MCF 10A (cell line): ENCODE measurements around the gene SRA1. TPM values are rescaled to one million over a fixed set of nuclear protein-coding genes. Genes with fewer than 3 reads are reported as not detected.

Experiments used
- Bru-seq: library from RNA; stranded (reverse); fragments of 400-500 nt; gene quantifications from one replicate; lab custom pipeline; 2021; lab: Mats Ljungman, UMichigan
- BruChase-seq, 2 experiments: library from RNA; stranded (reverse); fragments of 400-500 nt; gene quantifications; one replicate each; lab custom pipeline; 2021; lab: Mats Ljungman, UMichigan
- BruUV-seq: library from RNA; stranded (reverse); fragments of 400-500 nt; replicated peaks from 2 replicates; lab custom pipeline; 2021; lab: Mats Ljungman, UMichigan
- CTCF ChIA-PET: fragments of 300-600 bp; sonication (Branson Sonifier 250); formaldehyde crosslinking; extraction: SDS; loops from one replicate; lab custom pipeline; 2021; ENCODE audit warnings: antibody characterized with exemption, inconsistent platforms; lab: Yijun Ruan, JAX
- POLR2A ChIA-PET: fragments of 300-600, 350-650 bp; sonication (Branson Sonifier 250); formaldehyde crosslinking; extraction: SDS; loops from one replicate; lab custom pipeline; 2020; ENCODE audit warnings: antibody characterized with exemption, inconsistent platforms; lab: Yijun Ruan, JAX
- DNase-seq: peaks from one replicate; pipeline ENCODE4 v3.0.0-alpha.2; 2018; ENCODE audit not compliant: unreplicated experiment
- H3K27ac Mint-ChIP-seq: one replicate; pipeline ENCODE4 v1.8.0; 2022; ENCODE audit warnings: mild to moderate bottlenecking, low read depth, mixed read lengths; ENCODE audit not compliant: unreplicated experiment
- H3K27me3 Mint-ChIP-seq: one replicate; pipeline ENCODE4 v1.8.0; 2022; ENCODE audit warnings: mixed read lengths; ENCODE audit not compliant: insufficient read depth, unreplicated experiment
- H3K36me3 Mint-ChIP-seq: one replicate; pipeline ENCODE4 v1.8.0; 2022; ENCODE audit warnings: mild to moderate bottlenecking, moderate library complexity, mixed read lengths; ENCODE audit not compliant: insufficient read depth, unreplicated experiment
- H3K4me1 Mint-ChIP-seq: one replicate; pipeline ENCODE4 v1.8.0; 2022; ENCODE audit warnings: mixed read lengths; ENCODE audit not compliant: insufficient read depth, unreplicated experiment
- H3K4me3 Mint-ChIP-seq: one replicate; pipeline ENCODE4 v1.8.0; 2022; ENCODE audit warnings: mild to moderate bottlenecking, moderate library complexity, mixed read lengths; ENCODE audit not compliant: unreplicated experiment
- H3K9me3 Mint-ChIP-seq: one replicate; pipeline ENCODE4 v1.8.0; 2022; ENCODE audit warnings: mixed read lengths; ENCODE audit not compliant: unreplicated experiment
- intact Hi-C: fragments of 100-400 bp; cut with micrococcal nuclease; formaldehyde crosslinking; loops from 2 replicates; pipeline ENCODE4 v1.14.1; 2022
- long read RNA-seq: library from polyadenylated mRNA; stranded (forward); transcript quantifications from one replicate; pipeline ENCODE4 v2.0.0, GENCODE V29; 2022
- total RNA-seq: library from RNA; stranded (reverse); gene quantifications from 2 replicates; pipeline ENCODE4 v1.2.3, GENCODE V29; 2022
- TF ChIP-seq, protein P1 (sequence below): fragments of 200-600 bp; IDR thresholded peaks from one replicate; pipeline ENCODE4 v1.8.0; 2022; ENCODE audit warnings: antibody characterized with exemption, mild to moderate bottlenecking; ENCODE audit not compliant: unreplicated experiment

Gene SRA1
- total RNA-seq = 105 and 107 TPM in 2 replicates
- Bru-seq, nascent RNA = percentile 91 among the genes with signal in this experiment
- BruChase-seq, experiment 1, labeled RNA remaining after a 6-hour chase = percentile 85 among the genes with signal in this experiment
- percentile 82 among the genes with signal in this experiment for BruChase-seq, experiment 2, labeled RNA remaining after a 2-hour chase
- long read RNA-seq, transcript SRA1-201 (5 exons, 2,107 nt) = major isoform, 335 of 477 reads
- long read RNA-seq, transcript SRA1-202 (5 exons, 978 nt) = minor isoform, 14 of 477 reads
- long read RNA-seq, transcript SRA1-205 (4 exons, 1,466 nt) = minor isoform, 112 of 477 reads
- long read RNA-seq, partial matches to known transcripts = 2 of 477 reads
- long read RNA-seq, other reads (novel, unspliced or antisense) = 10 of 477 reads

DNA sequence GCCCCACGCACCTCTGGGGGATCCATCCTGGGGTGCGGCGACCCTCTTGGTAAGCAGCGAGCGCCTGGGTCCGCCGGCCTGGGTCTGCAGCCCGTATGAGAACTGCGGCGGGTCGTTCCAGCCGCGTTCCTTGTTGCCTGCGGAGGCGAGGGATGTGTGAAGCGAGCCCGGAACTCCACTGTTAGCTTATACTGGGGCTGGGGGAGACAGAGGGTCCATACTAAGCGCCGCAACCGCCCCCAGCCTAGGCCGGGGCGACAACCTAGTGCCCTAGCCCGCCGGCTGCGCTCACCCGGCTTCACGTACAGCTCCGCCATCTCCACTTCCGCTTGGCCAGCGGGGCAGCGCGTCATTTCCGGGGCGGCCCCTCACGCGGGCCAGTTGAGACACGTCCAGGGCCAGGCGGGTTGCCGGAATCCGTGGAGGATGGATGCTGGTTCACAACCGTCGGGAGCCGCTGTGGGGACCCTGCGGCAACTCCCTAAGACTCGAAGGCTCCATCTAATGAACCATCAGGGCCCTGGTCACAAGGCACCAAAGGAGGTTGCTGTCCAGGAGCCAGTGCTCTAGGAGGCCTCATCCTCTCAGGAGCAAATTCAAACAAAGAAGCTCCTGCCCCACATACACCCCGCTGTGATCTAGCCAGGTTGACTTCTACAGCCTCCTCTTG, at the start of gene SRA1:
SRA1 (minus strand) TSS at position 338 of the 670 bp plus-strand sequence; CDS start at position 317, 21 bp downstream.
- Mint-ChIP-seq H3K4me1 (peaks cover 38% of the 10 kb centered on the region), H3K4me3 (peak within 1 kb of the TSS; percentile 87), H3K27ac (peak within 1 kb of the TSS; percentile 91), H3K36me3 (peaks cover 33% of the 10 kb centered on the region), H3K9me3 (no peaks in the 10 kb centered on the region), H3K27me3 (no peaks in the 10 kb centered on the region)
- CTCF ChIA-PET = interaction anchor here (0.5 to 4.5 kb wide), 11 partner anchors 9 to 236 kb away, joined by 3 to 27 read pairs (median 3); partner anchors contain the start of genes EIF4EBP3 and TMCO6
- POLR2A ChIA-PET = interaction anchor here (0.5 to 12.0 kb wide), 33 partner anchors 9 to 185 kb away, joined by 3 to 188 read pairs (median 5); partner anchors contain the start of genes ANKHD1, CD14, EIF4EBP3 and HARS1
- intact Hi-C loops = loop anchor here (5.0 kb wide), 1 partner anchor 160 kb away; no protein-coding TSS in a partner anchor
- TF ChIP-seq, protein P1, sequence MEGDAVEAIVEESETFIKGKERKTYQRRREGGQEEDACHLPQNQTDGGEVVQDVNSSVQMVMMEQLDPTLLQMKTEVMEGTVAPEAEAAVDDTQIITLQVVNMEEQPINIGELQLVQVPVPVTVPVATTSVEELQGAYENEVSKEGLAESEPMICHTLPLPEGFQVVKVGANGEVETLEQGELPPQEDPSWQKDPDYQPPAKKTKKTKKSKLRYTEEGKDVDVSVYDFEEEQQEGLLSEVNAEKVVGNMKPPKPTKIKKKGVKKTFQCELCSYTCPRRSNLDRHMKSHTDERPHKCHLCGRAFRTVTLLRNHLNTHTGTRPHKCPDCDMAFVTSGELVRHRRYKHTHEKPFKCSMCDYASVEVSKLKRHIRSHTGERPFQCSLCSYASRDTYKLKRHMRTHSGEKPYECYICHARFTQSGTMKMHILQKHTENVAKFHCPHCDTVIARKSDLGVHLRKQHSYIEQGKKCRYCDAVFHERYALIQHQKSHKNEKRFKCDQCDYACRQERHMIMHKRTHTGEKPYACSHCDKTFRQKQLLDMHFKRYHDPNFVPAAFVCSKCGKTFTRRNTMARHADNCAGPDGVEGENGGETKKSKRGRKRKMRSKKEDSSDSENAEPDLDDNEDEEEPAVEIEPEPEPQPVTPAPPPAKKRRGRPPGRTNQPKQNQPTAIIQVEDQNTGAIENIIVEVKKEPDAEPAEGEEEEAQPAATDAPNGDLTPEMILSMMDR = no peak
- peak; percentile 96 for DNase-seq
- BruUV-seq = no TSS peak

DNA sequence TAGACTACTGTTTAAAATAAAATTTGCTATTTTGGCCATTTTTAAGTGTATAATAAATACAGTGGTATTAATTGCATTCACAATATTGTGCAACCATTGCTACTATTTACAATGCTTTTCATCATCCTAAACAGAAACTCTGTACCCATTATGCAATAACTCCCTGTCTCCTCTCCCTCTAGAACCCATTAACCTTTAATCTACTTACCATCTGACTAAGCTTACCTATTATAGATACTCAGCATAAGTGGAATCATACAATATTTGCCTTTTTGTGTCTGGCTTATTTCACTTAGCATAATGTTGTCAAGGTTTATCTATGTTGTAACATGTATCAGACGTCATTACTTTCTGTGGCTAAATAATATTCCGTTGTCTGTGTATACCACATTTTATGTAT, 49.8 kb upstream of the SRA1 start:
- no TSS peak for BruUV-seq
- Mint-ChIP-seq H3K36me3 (peaks cover 20% of the 10 kb centered on the region), H3K27me3 (no peaks in the 10 kb centered on the region), H3K4me3 (no peak overlapping the region), H3K9me3 (no peaks in the 10 kb centered on the region), H3K4me1 (peaks cover 47% of the 10 kb centered on the region), H3K27ac (peak overlapping the region; percentile 67)
- POLR2A ChIA-PET = interaction anchor here (0.8 to 4.3 kb wide), 12 partner anchors 14 to 84 kb away, joined by 3 to 22 read pairs (median 5); partner anchors contain the start of genes APBB3, CD14, EIF4EBP3 and HARS1
- intact Hi-C loops = loop anchor here (1.0 kb wide), 1 partner anchor 32 kb away; the partner anchor contains the start of gene TMCO6
- peak; percentile 83 for DNase-seq
- CTCF ChIA-PET = interaction anchor here (0.8 kb wide), 1 partner anchor 33 kb away, joined by 7 read pairs; no protein-coding TSS in a partner anchor
- TF ChIP-seq, protein P1 = no peak

DNA sequence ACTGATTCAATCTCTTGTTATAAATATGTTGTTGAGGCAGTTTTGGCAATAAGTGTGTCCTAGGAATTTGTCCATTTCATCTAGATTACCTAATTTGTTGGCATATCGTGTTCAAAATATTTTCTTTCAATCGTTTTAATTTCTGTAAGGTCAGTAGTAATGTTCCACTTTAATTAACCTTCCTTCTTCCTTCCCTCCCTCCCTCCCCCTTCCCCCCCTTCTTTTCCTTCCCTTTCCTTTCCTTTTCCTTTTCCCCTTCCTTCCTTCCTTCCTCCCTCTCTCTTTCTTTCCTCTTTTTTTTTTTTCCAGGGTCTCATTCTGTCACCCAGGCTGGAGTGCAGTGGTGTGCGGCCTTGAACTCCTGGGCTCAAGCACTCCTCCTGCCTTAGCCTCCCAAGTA, 48.6 kb upstream of the SRA1 start:
- H3K36me3 Mint-ChIP-seq = peaks cover 20% of the 10 kb centered on the region
- BruUV-seq = no TSS peak

More for the DNA sequence above, 48.6 kb upstream of the SRA1 start:
- H3K4me1 Mint-ChIP-seq = peaks cover 50% of the 10 kb centered on the region
- POLR2A ChIA-PET = interaction anchor here (0.6 to 1.6 kb wide), 5 partner anchors 41 to 203 kb away, joined by 3 to 14 read pairs (median 4); partner anchors contain the start of genes APBB3, EIF4EBP3, IK and NDUFA2
- no peaks in the 10 kb centered on the region for H3K27me3 Mint-ChIP-seq
- intact Hi-C loops = no loop called here
- CTCF ChIA-PET = interaction anchor here (0.6 to 1.8 kb wide), 3 partner anchors 24 to 85 kb away, joined by 3 to 5 read pairs (median 4); partner anchors contain the start of genes HARS1 and HARS2
- H3K9me3 Mint-ChIP-seq = no peaks in the 10 kb centered on the region
- DNase-seq = peak; percentile 46
- TF ChIP-seq, protein P1 = no peak
- H3K4me3 Mint-ChIP-seq = no peak overlapping the region
- H3K27ac Mint-ChIP-seq = peak overlapping the region; percentile 67
